Measurements from ENCODE around the gene ANKRD13A.

ANKRD13A gene

DNA sequence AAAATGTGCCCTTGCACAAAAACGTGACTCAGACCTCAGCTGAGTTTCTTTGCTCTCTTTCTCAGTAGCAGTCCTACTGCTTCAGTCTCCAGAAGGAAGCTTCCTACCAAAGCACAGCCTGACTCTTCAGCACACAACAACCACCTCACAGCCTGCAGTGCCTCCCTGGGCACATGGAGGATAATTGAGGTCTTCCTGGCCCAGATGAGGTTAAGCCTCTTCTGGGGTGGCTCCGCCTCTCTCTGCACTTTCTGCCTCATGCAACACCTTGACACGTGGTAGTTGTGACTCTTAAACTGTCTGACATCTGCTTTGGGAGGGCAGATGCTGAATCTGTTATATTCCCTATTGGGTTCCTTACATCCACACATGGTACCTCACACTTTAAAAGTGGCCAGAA lies 36.8 kb upstream of the ANKRD13A start:
- H3K27me3 ChIP-seq, result no peaks in the 10 kb centered on the region
- no peaks in the 10 kb centered on the region for H3K4me1 ChIP-seq
- peaks cover 18% of the 10 kb centered on the region for H3K36me3 ChIP-seq
- H3K4me3 ChIP-seq (ENCODE audit: low read depth, low read length), result no peak overlapping the region
- no peaks in the 10 kb centered on the region for H3K9me3 ChIP-seq
- TF ChIP-seq, protein P1, sequence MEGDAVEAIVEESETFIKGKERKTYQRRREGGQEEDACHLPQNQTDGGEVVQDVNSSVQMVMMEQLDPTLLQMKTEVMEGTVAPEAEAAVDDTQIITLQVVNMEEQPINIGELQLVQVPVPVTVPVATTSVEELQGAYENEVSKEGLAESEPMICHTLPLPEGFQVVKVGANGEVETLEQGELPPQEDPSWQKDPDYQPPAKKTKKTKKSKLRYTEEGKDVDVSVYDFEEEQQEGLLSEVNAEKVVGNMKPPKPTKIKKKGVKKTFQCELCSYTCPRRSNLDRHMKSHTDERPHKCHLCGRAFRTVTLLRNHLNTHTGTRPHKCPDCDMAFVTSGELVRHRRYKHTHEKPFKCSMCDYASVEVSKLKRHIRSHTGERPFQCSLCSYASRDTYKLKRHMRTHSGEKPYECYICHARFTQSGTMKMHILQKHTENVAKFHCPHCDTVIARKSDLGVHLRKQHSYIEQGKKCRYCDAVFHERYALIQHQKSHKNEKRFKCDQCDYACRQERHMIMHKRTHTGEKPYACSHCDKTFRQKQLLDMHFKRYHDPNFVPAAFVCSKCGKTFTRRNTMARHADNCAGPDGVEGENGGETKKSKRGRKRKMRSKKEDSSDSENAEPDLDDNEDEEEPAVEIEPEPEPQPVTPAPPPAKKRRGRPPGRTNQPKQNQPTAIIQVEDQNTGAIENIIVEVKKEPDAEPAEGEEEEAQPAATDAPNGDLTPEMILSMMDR (IDR thresholded peaks at IDR 0.05; ENCODE audit: low read depth, low read length), result no peak
- DNase-seq, result no peak

DNA sequence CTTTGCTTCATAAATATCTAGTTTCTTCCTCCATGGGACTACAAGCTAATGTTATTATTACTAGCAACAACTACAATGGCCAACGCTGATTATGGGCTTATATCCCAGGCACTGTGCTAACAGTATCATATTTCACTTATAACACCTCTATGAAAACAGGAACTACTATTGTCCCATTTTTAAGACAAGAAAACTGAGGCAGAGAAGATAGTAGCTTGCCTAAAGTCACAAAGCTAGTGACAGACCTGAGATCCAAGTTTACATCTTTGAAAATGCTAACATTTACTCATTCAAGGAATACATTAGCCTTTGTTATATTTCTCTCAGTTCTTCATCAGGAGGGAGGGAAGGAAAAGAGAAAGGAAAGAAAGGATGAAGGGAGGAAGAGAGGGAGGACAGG lies 35.9 kb upstream of the ANKRD13A start:
- Histone ChIP-seq H3K36me3 (peaks cover 18% of the 10 kb centered on the region), H3K4me3 (ENCODE audit: low read depth, low read length) (no peak overlapping the region), H3K27me3 (no peaks in the 10 kb centered on the region), H3K9me3 (no peaks in the 10 kb centered on the region), H3K4me1 (no peaks in the 10 kb centered on the region)
- TF ChIP-seq, protein P1 (IDR thresholded peaks at IDR 0.05; ENCODE audit: low read depth, low read length), result no peak
- no peak for DNase-seq

DNA sequence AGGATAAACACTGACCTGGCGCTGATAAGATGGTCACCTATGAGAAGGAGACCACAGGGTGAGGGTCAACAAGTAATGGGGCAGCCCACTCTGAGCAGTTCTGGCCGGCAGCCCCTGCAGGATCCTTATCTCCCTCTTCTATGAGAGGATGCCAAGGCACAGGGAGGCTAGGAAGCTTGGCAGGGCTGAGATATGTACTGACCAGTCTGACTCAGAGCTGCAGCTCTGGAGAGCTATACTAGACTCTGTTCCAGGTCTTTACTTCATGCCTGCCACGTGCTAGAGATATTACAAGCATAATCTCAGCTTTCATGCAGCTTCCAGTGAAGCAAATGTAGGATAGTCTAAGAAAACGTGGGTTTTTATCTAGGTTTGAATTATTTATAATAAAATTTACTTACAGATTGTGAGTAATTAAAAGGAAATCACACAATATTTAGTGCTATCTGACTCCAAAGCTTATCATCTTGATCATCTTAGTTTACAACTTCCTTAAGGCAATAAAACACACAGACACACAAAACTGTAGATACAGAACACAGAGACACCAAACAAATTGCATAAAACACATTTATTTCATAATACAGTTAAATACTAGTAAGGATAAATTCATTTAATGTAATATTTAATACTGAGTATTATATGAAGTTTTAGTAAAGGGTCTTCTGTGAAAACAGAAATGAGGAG lies 35.3 kb upstream of the ANKRD13A start:
- Histone ChIP-seq H3K9me3 (no peaks in the 10 kb centered on the region), H3K4me3 (ENCODE audit: low read depth, low read length) (no peak overlapping the region), H3K27me3 (no peaks in the 10 kb centered on the region), H3K36me3 (peaks cover 18% of the 10 kb centered on the region), H3K4me1 (no peaks in the 10 kb centered on the region)
- no peak for DNase-seq
- TF ChIP-seq, protein P1 (IDR thresholded peaks at IDR 0.05; ENCODE audit: low read depth, low read length), result no peak

DNA sequence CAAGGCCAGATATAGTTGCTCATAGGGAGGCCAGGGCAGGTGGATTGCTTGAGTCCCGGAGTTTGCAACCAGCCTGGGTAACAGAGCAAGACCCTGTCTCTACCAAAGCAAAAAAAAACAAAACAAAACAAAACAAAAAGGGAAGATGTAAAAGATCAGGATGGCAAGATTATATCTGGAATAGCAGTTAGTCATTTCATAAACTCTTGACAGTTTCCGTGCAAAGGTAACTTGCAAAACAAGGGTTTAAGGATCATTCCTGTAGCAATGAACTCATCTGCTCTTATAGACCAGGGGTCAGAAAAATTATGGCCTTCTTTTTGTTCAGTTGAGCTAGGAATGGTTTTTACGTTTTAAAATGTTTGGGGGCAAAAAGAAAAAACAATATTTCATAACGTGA lies 32.7 kb upstream of the ANKRD13A start:
- Histone ChIP-seq H3K4me3 (ENCODE audit: low read depth, low read length) (no peak overlapping the region), H3K9me3 (no peaks in the 10 kb centered on the region), H3K36me3 (peaks cover 28% of the 10 kb centered on the region), H3K27me3 (no peaks in the 10 kb centered on the region), H3K4me1 (no peaks in the 10 kb centered on the region)
- no peak for DNase-seq
- TF ChIP-seq, protein P1 (IDR thresholded peaks at IDR 0.05; ENCODE audit: low read depth, low read length), result no peak

DNA sequence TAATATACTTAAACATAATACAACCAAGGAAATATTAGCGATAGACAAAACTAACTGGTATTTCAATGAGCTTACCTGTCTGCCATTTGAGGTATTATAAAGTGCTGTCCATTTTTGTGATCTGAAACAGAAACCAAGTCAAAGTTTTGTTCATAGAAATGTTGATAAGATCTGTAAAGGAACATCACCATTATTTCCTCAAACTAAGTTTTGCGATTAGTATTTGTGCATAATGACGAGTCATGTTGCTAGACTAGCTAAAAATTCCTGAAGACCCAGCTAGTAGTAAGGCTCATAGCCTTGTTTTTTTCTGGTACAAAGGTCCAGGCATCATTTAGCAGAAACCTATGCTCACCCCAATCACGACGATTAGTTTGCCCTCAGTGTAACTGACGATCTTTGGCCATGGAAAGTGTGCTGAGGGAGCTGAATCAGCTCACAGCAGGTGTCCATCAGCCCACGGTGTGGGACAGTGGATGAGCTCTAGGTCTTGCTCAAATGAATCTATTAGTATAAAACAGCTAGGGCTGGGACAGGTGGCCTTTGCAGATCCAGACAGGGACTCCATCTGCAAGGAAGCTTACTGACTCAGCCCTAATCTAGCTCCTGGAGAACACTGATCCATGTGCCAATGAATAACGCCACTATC lies 31.7 kb upstream of the ANKRD13A start:
- Histone ChIP-seq H3K27me3 (no peaks in the 10 kb centered on the region), H3K9me3 (no peaks in the 10 kb centered on the region), H3K4me3 (ENCODE audit: low read depth, low read length) (no peak overlapping the region), H3K4me1 (no peaks in the 10 kb centered on the region), H3K36me3 (peaks cover 30% of the 10 kb centered on the region)
- no peak for DNase-seq
- TF ChIP-seq, protein P1 (IDR thresholded peaks at IDR 0.05; ENCODE audit: low read depth, low read length), result no peak

DNA sequence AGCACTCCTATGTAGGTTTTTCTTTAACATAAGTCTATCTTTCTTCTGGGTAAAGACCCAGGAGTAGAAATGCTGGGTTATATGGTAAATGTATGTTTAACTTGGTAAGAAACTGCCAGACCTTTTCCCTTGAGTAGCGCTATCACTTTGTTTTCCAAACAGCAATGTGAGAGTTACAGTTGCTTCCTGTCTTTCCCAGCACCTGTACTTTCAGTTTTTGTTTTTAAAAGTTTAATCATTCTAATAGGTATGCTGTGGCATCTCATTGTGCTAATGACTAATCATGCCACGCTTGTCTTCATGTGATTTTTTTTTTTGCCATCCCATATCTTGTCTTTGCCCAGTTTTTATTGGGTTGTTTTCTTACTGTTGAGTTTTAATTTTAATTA lies 31.2 kb upstream of the ANKRD13A start:
- no peaks in the 10 kb centered on the region for H3K27me3 ChIP-seq
- no peaks in the 10 kb centered on the region for H3K4me1 ChIP-seq
- H3K4me3 ChIP-seq (ENCODE audit: low read depth, low read length), result no peak overlapping the region
- TF ChIP-seq, protein P1 (IDR thresholded peaks at IDR 0.05; ENCODE audit: low read depth, low read length), result no peak
- H3K9me3 ChIP-seq, result no peaks in the 10 kb centered on the region
- H3K36me3 ChIP-seq, result peaks cover 31% of the 10 kb centered on the region
- DNase-seq, result no peak
